ENCODE results near the gene CDK5RAP3.

The CDK5RAP3 gene

DNA sequence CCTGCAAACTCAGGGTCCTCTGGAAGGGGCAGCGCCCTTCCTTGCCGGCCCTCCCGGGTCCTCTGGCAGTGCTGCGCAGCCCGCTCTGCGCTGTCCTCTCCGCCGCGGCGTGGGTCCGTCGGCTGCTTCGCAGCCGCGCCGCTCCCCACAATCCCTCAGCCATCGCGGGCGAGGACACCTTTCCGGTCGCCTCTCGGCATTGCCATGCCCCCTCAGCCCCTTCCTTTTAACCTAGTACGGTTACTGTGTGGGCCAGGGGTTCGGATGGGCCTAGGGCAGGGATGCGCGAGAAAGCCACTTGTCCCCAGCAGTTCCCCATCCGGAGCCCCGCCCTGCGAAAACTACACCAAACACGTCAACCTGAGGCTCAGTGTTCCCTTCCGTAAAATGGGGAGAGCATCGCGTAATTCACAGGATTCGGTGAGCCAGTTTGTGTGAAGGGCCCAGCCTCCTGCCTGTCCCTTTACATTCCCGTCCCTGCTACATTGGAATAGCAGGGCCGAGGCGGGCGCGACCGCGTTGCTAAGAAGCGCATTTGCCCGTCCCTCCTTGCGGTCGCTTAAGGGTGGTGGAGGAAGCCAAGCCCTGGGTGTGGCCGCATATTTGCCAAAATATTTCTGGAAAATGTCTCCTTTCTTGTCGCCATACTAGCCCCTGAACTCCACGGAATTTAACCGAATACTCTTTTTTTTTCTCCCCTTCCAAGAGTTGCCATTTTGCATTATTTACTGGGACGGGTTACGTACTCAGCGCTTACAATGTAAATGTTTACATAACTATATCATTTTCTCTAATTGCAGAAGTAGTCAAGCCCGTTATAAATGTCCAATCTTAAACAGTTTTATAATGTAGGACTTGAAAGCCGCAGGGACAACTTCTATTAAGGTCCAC is 53.5 kb downstream of the CDK5RAP3 start:
- intact Hi-C loops (cut with micrococcal nuclease), result loop anchor here (1.0 to 10.0 kb wide), 3 partner anchors 24 to 590 kb away; partner anchors contain the start of genes HOXB7, HOXB8 and NFE2L1
- Mint-ChIP-seq H3K4me3 (peak overlapping the region; percentile 86), H3K36me3 (ENCODE audit: low read depth) (no peaks in the 10 kb centered on the region), H3K27me3 (peaks cover 15% of the 10 kb centered on the region), H3K4me1 (ENCODE audit: low read depth) (peaks cover 52% of the 10 kb centered on the region), H3K9me3 (no peaks in the 10 kb centered on the region), H3K27ac (peak overlapping the region; percentile 96)

GRCh38 chr17:48025040-48025903 is 54.4 kb downstream of the CDK5RAP3 start:
- Mint-ChIP-seq H3K27me3 (peaks cover 15% of the 10 kb centered on the region), H3K4me3 (peak overlapping the region; percentile 86), H3K27ac (peak overlapping the region; percentile 96), H3K36me3 (ENCODE audit: low read depth) (no peaks in the 10 kb centered on the region), H3K4me1 (ENCODE audit: low read depth) (peaks cover 52% of the 10 kb centered on the region), H3K9me3 (no peaks in the 10 kb centered on the region)
- intact Hi-C loops (cut with micrococcal nuclease), result loop anchor here (1.0 to 10.0 kb wide), 3 partner anchors 23 to 590 kb away; partner anchors contain the start of genes HOXB7, HOXB8 and NFE2L1

DNA sequence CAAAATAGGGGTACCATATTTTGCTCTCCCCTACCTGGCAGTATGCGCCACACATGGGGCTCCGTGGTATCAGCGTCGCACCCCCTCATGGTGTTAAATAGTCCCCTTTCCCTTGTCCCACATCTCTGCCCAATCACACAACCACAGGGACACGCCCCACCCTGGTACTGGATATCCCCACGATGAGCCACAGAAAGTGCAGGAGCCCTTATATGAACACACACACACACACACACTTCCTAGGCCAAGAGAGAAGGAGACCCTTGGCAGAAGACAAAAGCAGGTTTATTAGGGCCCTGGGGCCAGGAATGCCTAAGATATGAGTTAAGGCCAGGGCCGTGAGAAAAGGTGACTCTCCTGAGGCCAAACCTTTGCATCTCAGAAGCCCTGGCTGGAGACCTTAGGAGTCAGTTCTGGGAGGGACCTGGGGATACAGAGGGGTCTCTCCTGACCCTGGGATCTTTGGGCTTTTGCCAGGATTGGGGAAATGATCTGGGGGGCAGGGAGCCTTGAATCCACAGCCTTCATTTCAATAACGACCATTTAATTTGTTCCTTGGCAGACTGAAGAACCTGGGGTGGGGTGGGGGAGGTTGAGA is 55.1 kb downstream of the CDK5RAP3 start:
- H3K27ac Mint-ChIP-seq, result peak overlapping the region; percentile 96
- intact Hi-C loops (cut with micrococcal nuclease), result loop anchor here (1.0 to 10.0 kb wide), 5 partner anchors 22 to 589 kb away; partner anchors contain the start of genes HOXB7, HOXB8 and NFE2L1
- peaks cover 21% of the 10 kb centered on the region for H3K27me3 Mint-ChIP-seq

DNA sequence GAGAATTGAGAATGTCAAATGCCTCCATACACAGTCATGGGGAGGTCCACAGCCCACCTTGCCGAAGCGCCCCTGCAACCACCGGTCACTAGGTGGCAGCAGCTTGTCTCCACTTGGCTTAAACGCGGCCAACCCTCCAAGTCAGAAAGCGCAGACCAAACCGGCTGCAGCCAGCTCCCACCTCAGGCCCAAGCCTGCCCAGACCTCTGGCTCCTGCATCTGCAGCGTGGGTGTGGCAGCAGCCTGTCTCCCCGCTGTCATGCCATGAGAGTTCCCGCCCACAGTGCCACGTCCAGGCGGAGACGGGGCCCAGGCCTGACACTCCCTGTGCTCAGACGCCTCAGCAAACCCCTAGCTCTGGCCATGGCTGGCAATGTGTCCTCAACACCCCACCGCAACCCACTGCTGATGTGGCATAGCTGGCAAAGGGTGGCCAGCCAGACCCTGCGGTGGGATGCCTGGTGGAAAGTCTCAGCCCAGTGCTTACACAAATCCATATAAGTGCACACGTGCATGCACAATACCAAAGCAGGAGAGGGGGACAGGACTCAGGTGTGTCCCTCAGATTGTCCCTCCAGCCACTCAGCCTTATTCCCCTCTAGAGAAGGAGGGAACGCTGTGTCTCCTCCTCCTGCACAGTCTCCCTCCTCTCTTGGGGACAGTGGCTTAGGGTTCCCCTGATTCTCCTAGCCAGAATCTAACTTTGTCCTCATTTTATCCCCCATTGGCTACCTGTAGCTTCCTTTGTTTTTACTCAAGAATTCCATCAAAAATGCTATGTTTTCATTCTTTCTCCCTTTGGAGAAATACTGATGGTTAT is 55.8 kb downstream of the CDK5RAP3 start:
- intact Hi-C loops (cut with micrococcal nuclease), result loop anchor here (1.0 to 10.0 kb wide), 4 partner anchors 48 to 588 kb away; partner anchors contain the start of genes HOXB7 and HOXB8
- Mint-ChIP-seq H3K27me3 (peaks cover 25% of the 10 kb centered on the region), H3K27ac (peak overlapping the region; percentile 5), H3K4me1 (ENCODE audit: low read depth) (peaks cover 51% of the 10 kb centered on the region), H3K9me3 (no peaks in the 10 kb centered on the region), H3K36me3 (ENCODE audit: low read depth) (no peaks in the 10 kb centered on the region), H3K4me3 (peak overlapping the region; percentile 11)

More for the DNA sequence above, 55.1 kb downstream of the CDK5RAP3 start:
- Mint-ChIP-seq H3K4me3 (peak overlapping the region; percentile 86), H3K9me3 (no peaks in the 10 kb centered on the region), H3K4me1 (ENCODE audit: low read depth) (peaks cover 52% of the 10 kb centered on the region), H3K36me3 (ENCODE audit: low read depth) (no peaks in the 10 kb centered on the region)

DNA sequence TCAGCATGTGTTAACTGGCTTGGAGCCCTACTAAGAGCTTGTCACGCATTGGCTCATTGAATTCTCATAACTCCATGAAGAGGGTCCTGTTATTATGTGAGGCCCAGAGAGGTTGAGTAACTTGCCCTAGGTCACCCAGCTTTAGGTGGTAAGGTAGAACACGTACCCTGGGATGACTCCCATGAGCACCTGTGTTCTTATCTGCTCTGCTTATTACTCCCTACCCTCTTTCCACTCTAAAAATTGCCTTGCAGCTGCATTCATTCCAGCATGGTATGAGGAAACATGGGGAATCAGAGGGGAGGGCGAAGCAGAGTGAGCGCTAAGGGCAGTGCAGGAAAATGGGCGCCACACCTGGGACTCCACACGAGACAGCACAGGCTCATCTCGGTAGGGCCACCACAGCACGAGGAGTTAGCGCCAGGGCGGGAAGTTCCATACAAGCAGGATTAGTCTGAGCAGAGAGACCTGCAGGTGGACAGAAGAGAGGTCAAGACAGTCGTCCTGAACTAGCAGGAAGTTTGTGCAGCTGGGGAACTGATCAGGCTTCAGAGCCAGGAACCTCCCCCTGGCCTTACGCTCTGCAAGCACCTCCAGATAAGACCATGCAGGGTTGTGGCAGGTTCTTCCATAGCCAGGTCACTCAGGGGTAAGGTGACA is 56.5 kb downstream of the CDK5RAP3 start:
- Mint-ChIP-seq H3K4me3 (no peak overlapping the region), H3K36me3 (ENCODE audit: low read depth) (no peaks in the 10 kb centered on the region), H3K4me1 (ENCODE audit: low read depth) (peaks cover 46% of the 10 kb centered on the region), H3K27me3 (peaks cover 32% of the 10 kb centered on the region), H3K27ac (peak overlapping the region; percentile 5), H3K9me3 (no peaks in the 10 kb centered on the region)
- intact Hi-C loops (cut with micrococcal nuclease), result loop anchor here (10.0 kb wide), 2 partner anchors 347 to 587 kb away; partner anchors contain the start of genes HOXB7 and HOXB8

DNA sequence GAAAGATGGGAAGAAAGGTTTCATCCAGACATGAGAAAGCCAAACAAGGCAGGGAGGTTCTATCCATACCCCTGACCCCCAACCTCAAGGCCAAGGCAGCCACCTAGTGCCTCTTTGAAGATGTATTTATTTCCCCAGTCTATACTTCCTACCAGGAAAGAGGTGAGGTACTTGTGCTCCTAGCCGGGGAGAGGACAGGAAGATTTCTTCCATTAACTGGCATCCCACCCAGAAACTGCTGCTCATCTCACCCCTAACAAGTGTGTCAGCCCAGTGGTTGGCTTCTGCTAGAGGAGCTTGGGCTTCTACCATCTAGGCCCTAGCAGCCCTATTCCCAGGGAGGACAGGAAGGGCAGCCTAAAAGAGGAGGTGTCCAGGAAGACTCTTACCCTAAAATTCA is 57.8 kb downstream of the CDK5RAP3 start:
- H3K36me3 Mint-ChIP-seq (ENCODE audit: low read depth), result no peaks in the 10 kb centered on the region
- H3K27me3 Mint-ChIP-seq, result peaks cover 43% of the 10 kb centered on the region
- intact Hi-C loops (cut with micrococcal nuclease), result loop anchor here (10.0 kb wide), 2 partner anchors 346 to 586 kb away; partner anchors contain the start of genes HOXB7 and HOXB8
- H3K27ac Mint-ChIP-seq, result no peak overlapping the region
- H3K4me3 Mint-ChIP-seq, result no peak overlapping the region
- no peaks in the 10 kb centered on the region for H3K9me3 Mint-ChIP-seq
- peaks cover 34% of the 10 kb centered on the region for H3K4me1 Mint-ChIP-seq (ENCODE audit: low read depth)

DNA sequence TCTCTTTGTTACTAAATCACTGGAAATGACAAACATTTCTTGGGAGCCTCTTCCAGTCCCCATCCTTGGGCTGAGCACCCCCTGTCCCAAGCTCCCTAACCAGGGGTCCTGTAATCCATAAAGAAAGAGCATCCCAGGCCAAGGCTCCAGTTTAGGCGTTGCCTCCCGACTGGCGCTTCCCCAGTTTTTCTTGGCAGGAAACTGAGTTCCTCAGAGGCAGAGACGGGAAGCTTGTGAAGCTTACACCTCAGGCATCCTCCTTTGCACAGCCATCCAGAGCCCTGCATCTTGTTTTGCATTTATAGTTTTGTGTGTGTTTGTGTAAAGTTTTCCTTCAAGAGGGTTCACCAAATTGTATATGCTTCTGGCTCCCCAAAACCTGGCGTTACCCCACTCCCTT is 59.6 kb downstream of the CDK5RAP3 start:
- intact Hi-C loops (cut with micrococcal nuclease), result no loop called here
- H3K36me3 Mint-ChIP-seq (ENCODE audit: low read depth), result no peaks in the 10 kb centered on the region
- H3K4me1 Mint-ChIP-seq (ENCODE audit: low read depth), result peaks cover 17% of the 10 kb centered on the region
- no peak overlapping the region for H3K27ac Mint-ChIP-seq
- H3K9me3 Mint-ChIP-seq, result no peaks in the 10 kb centered on the region
- H3K4me3 Mint-ChIP-seq, result no peak overlapping the region
- peaks cover 46% of the 10 kb centered on the region for H3K27me3 Mint-ChIP-seq
